Hepatocyte (in vitro differentiated cells): ENCODE results near the gene RNF183.

Source experiments
- EZH2 ChIP-seq: fragments of 200-600 bp; sonication (generic); IDR thresholded peaks from 2 replicates; pipeline ENCODE4 v1.6.1; 2016; ENCODE audit warnings: antibody characterized with exemption, mild to moderate bottlenecking, borderline replicate concordance
- EZH2phosphoT487 ChIP-seq: fragments of 200-600 bp; sonication (generic); IDR thresholded peaks from one replicate; pipeline ENCODE4 v1.6.1; 2018; ENCODE audit warnings: antibody characterized with exemption, mild to moderate bottlenecking, low read depth, moderate library complexity; ENCODE audit not compliant: unreplicated experiment, severe bottlenecking
- TF ChIP-seq, protein P1 (sequence below): fragments of 200-600 bp; sonication (generic); IDR thresholded peaks from 2 replicates; pipeline ENCODE4 v1.5.1; 2016; ENCODE audit warnings: antibody characterized with exemption, mild to moderate bottlenecking; ENCODE audit not compliant: poor library complexity

- TF ChIP-seq, protein P1, sequence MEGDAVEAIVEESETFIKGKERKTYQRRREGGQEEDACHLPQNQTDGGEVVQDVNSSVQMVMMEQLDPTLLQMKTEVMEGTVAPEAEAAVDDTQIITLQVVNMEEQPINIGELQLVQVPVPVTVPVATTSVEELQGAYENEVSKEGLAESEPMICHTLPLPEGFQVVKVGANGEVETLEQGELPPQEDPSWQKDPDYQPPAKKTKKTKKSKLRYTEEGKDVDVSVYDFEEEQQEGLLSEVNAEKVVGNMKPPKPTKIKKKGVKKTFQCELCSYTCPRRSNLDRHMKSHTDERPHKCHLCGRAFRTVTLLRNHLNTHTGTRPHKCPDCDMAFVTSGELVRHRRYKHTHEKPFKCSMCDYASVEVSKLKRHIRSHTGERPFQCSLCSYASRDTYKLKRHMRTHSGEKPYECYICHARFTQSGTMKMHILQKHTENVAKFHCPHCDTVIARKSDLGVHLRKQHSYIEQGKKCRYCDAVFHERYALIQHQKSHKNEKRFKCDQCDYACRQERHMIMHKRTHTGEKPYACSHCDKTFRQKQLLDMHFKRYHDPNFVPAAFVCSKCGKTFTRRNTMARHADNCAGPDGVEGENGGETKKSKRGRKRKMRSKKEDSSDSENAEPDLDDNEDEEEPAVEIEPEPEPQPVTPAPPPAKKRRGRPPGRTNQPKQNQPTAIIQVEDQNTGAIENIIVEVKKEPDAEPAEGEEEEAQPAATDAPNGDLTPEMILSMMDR = no peak
- no peak for TF ChIP-seq EZH2phosphoT487
- no peak for TF ChIP-seq EZH2
Observed at GRCh38 chr9:113328045-113328782, 25.0 kb upstream of the RNF183 start.
